ENCODE results near the gene TBCD.

The TBCD gene

DNA sequence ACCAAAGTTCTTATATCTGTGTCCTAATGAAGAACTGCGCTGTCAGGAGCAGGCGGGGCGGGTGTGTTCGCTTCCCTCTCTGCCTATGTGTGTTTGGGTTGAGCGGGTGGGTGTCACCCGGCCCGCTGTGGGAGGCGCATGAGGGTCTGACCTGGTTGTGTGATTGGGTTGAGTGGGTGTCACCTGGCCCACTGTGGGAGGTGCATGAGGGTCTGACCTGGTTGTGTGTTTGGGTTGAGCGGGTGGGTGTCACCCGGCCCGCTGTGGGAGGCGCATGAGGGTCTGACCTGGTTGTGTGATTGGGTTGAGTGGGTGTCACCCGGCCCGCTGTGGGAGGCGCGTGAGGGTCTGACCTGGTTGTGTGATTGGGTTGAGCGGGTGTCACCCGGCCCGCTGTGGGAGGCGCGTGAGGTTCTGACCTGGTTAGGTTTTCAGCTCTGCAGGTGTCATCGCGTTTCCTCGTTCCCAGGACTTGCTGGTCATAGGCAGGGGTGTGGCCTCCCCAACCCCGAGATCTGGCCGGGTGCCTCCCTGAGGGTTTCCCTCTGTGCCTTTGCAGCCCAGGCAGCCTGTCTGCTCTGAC lies 157.5 kb downstream of the TBCD start:
- no peak for DNase-seq

DNA sequence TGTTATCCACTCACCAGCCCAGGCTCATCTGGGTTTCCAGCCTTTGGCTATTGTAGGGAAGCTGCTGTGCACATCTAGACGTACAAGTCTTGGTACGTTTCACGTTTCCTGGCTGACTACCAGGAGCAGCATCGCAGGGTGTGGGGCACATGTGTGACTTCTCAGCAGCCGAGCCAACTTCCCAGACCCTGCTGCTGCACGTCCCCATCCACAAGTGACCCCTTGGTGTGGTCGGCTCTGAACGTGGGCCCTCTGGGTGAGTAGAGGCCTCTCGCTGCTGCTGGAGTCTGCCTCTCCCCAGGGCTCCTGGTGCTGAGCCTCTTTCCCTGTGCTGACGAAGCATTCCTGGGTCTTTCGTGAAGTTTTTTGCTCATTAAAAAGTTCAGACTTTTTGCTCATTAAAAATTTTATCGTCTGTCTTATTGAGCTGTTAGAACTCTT lies 158.2 kb downstream of the TBCD start:
- no peak for DNase-seq

GRCh38 chr17:82910770-82911169 lies 158.9 kb downstream of the TBCD start:
- no peak for DNase-seq

GRCh38 chr17:82911822-82912221 lies 160.0 kb downstream of the TBCD start:
- no peak for DNase-seq

GRCh38 chr17:82912484-82913089 lies 160.7 kb downstream of the TBCD start:
- no peak for DNase-seq

DNA sequence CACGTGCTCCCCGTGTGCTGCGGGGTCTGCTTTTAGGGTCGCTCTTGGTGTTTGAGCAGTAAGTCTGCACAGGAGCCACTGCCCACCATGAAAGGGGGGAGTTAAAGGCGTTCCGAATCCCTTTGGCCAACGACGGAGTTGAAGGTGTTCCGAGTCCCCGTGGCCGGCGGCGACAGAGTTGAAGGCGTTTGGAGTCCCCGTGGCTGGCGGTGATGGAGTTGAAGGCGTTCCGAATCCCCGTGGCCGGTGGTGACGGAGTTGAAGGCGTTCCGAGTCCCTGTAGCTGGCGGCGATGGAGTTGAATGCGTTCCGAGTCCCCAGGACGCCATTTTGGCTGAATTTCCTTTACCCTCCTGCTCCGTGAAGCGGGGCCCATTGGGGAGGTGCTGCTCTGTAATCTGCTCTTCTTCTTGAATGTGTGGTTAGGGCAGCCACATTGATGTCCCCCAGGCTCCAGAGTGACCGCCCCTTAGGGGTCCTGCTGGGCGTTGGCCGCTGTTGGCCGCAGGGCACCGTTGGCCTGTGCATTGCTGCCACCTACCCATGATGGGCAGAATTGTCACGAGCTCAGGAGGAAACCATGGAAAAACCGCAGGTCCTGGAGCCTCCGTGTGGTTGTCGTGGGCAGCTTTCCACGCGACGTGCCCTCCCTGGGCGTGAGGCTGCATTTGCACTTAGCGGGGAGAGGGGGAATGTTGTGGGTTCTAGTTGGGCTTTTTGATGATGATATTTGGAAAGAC lies 161.6 kb downstream of the TBCD start:
- DNase-seq: no peak

DNA sequence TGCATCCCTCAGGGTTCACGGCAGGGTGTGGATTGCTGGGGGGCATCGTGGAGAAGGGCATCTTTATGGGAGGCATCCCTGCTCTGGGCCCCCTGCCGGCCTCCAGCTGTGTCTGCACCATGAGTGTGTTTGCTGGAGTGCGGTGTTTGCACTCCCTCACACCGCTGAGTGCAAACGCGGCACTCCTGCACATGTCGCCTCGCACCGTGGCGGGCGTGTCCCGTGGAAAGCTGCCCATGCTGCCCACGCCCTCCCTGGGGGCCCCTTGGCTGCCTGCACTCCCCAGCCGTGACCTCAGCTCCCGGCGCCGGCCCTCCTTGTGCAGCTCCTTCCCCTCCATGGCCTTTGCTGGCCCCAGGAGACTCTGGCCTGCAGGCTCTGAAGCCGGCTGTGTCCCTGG lies 162.5 kb downstream of the TBCD start:
- DNase-seq: no peak

DNA sequence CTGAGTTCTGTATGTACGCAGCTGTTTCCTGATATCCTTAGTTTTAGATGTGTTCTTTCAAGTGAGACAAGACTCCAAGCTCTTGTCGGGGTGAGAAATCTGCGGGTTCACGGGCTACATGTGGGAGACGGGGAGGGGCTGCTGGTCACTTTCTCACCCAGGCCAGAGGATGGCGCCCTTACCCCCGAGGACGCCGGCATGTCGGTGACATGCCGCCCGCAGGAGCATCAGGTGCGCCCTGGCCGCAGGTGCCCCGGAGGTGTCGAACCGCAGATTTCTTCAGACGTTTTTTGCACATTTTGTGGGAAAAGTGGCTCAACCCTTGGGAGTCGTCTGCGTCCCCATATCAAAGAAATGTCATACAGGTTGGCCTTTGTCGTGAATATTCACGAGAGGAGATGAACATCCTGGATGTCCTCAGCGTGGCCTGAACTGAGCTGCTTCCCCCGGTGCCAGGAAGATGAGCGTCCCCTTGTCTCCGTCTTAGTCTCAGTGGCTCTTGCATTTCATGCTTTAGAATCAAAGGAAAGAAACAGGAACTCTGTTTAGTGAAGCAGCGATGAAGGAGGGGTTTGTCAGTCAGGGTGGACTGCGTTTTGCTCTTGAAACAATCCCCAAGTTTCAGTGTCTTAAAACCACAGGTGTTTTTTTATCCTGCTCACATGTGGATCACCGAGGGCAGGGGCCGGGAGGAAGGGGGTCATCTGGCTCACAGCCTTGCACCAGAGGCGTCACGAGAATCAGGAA lies 163.3 kb downstream of the TBCD start:
- DNase-seq: no peak

- no peak for DNase-seq
Observed at GRCh38 chr17:82915757-82916027, 163.8 kb downstream of the TBCD start.

GRCh38 chr17:82917699-82918345 lies 166.0 kb downstream of the TBCD start:
- no peak for DNase-seq

DNA sequence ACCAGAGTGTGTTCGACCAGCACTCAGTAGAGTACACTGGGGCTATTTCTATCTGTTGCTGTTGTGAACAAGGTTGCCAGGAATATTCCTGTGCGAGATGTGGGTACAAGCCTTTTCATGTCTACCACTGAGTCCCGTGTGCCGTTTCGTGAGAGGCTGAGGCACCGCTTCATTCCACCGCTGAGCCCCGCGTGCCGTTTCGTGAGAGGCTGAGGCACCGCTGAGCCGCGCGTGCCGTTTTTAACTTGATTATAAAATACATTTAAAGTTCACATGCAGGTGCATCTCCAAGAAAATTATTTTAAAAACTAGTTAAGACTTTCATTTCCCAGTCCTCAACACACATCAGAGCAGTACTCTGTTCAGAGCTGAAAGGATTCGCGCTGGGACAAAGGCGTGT lies 166.6 kb downstream of the TBCD start:
- no peak for DNase-seq

- no peak for DNase-seq
Observed at GRCh38 chr17:82920150-82920549, 168.3 kb downstream of the TBCD start.

- no peak for DNase-seq
Observed at GRCh38 chr17:82920715-82921114, 168.8 kb downstream of the TBCD start.

DNA sequence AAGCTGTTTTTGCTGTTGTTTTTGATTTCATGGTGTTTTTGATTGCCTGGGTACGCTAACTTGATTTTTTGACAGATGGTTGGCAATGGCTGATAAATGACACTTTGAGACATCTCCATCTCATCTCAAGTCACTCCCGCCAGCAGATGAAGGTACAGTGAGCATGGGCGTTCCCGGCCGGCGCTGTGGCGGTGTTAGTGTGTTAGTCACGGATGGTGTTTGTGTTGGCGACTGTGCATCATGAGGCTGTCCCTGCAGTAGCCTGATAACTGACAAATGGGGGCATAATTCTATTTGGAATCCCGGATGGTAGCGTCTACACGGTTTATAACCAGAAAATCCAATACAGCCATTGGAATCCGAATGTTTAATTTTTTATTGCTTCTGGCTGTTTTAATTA lies 169.6 kb downstream of the TBCD start:
- DNase-seq: no peak

DNA sequence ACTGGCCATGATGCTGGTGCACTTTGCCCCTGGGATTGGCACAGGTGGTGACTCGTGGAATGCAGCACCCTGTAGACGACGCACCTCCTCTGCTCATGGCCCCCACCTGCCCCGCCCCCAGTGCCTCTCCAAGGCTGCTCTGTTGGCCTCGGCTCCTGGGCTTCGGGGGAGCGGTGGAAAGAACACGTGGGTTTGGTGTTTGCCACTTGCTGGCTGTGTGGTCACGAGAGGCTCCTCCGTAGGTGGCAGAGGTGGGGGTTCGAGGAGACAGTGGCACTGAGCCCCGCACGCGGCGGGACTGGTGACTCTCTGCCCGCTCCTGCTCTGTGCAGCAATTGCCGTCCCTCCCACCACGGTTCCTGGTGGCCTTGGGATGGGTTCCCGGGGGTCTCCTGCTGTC lies 170.8 kb downstream of the TBCD start:
- no peak for DNase-seq

DNA sequence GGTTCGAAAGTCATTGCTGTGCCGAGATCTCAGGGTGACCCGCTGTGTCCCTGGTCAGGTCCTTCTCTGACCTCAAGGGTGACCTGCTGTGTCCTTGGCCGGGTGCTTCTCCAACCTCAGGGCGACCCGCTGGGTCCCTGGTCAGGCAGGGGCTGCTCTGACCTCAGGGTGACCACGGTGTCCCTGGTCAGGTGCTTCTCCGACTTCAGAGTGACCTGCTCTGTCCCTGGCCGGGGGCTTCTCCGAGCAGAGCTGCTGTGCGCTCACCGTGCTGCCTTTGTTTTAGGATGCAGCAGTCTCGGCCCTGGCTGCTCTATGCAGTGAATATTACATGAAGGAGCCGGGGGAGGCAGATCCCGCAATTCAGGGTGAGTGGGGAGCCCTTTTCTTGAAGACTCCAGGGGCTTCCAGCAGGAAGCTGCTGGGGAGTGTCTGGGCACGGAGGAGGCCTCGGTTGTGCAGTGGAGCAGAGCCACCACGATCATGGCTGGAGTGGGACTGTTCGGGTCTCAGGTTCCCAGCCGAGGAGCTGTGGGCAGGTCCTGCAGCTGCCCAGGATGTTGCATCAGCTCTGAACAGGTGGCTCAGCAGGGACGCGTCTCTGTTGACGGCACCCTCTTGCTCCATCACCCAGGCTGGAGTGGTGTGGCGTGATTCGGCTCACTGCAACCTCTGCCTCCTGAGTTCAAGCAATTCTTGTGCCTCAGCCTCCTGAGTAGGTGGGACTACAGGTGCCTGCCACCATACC lies 171.7 kb downstream of the TBCD start:
- DNase-seq: no peak

- no peak for DNase-seq
Observed at GRCh38 chr17:82924214-82924613, 172.3 kb downstream of the TBCD start.

- DNase-seq: no peak
Observed at GRCh38 chr17:82924812-82925211, 172.9 kb downstream of the TBCD start.

- DNase-seq: no peak
Observed at GRCh38 chr17:82925336-82925735, 173.5 kb downstream of the TBCD start.

DNA sequence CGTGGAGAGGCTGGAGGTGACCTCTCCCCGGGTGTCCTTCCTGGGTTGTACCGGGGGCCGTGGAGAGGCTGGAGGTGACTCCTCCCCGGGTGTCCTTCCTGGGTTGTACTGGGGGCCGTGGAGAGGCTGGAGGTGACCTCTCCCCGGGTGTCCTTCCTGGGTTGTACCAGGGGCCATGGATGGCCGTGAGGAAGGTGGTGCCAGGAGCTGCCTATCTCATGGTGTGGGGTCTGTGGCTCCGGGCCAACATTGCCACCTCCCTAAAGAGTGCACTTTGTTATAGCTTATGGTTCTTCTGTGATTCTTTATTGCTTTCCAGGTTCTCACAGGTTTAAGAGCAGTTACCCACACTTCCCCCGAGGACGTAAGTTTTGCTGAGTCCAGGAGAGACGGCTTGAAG lies 174.2 kb downstream of the TBCD start:
- no peak for DNase-seq

- no peak for DNase-seq
Observed at GRCh38 chr17:82926716-82927115, 174.9 kb downstream of the TBCD start.

DNA sequence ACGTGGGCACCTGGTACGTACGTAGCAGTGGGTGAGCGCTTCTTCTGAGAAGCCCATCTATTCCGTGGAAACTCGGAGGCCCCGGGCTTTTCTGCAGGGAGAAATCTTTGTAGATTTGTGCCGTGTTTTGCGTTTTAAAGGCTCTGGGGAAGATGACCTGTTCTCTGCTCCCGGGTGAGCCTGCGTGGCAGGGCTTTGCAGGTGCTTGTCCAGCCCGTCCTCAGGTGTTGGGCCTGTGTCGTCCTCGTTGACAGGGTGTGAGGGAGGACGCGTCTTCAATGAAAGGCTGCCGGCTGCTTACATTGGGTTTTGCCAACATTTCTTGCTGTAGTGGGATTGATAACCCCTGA lies 175.4 kb downstream of the TBCD start:
- no peak for DNase-seq
